Omental fat pad (tissue), 4 donors: Measurements from ENCODE around the gene CYTL1. TPM values are rescaled to one million over a fixed set of nuclear protein-coding genes. Genes with fewer than 3 reads are reported as not detected.
A peak's percentile ranks its signal among the peaks of the same experiment; 100 is the strongest.

Source experiments
- ATAC-seq: fragments of 150-250 bp; one replicate; pipeline ENCODE4 v1.9.1; 2016; ENCODE audit warnings: mild to moderate bottlenecking, moderate library complexity; ENCODE audit not compliant: low FRiP score
- DNase-seq: peaks from one replicate; pipeline ENCODE4 v3.0.0-alpha.2; 2019; ENCODE audit warnings: low spot score
- CTCF ChIP-seq, 3 donors: fragments of 450-650 bp; IDR thresholded peaks; one replicate each; pipeline ENCODE4 v1.5.1; 2016 to 2017; ENCODE audit warnings: antibody characterized with exemption in 3 of 3, mild to moderate bottlenecking in 3 of 3, moderate library complexity in 2 of 3
- total RNA-seq, 4 donors: library from RNA; depleted of rRNA; stranded (reverse); fragments of >200 nt; gene quantifications; one replicate each; pipeline ENCODE4 v1.1.0, GENCODE V29; 2016

Gene CYTL1
- total RNA-seq, 4 donors from 2014 or later: 0.46 to 1.1 (median 1.1) TPM; not detected in 1

GRCh38 chr4:4985844-4986243 lies 33.4 kb downstream of the CYTL1 start:
- ATAC-seq (no peak), DNase-seq (no peak)
- no peak for TF ChIP-seq CTCF (IDR thresholded peaks at IDR 0.05)

- ATAC-seq (no peak), DNase-seq (no peak)
- no peak for TF ChIP-seq CTCF (IDR thresholded peaks at IDR 0.05)
Measured at GRCh38 chr4:4985036-4985435, 34.2 kb downstream of the CYTL1 start.

GRCh38 chr4:4984186-4984585 lies 35.1 kb downstream of the CYTL1 start:
- no peak for ATAC-seq

GRCh38 chr4:4981827-4982226 lies 37.4 kb downstream of the CYTL1 start:
- ATAC-seq (no peak), DNase-seq (no peak)
- no peak for TF ChIP-seq CTCF (IDR thresholded peaks at IDR 0.05)

More at GRCh38 chr4:4984186-4984585, 35.1 kb downstream of the CYTL1 start:
- TF ChIP-seq CTCF (IDR thresholded peaks at IDR 0.05): no peak
- DNase-seq: no peak

GRCh38 chr4:4981427-4981826 lies 37.8 kb downstream of the CYTL1 start:
- DNase-seq: no peak
- ATAC-seq: peak; percentile 84

GRCh38 chr4:4980621-4981230 lies 38.5 kb downstream of the CYTL1 start:
- peak; percentile 38 for ATAC-seq
- TF ChIP-seq CTCF (IDR thresholded peaks at IDR 0.05): no peak

More at GRCh38 chr4:4981427-4981826, 37.8 kb downstream of the CYTL1 start:
- TF ChIP-seq CTCF (IDR thresholded peaks at IDR 0.05): no peak

GRCh38 chr4:4979971-4980370 lies 39.3 kb downstream of the CYTL1 start:
- ATAC-seq: no peak
- DNase-seq: no peak
- no peak for TF ChIP-seq CTCF (IDR thresholded peaks at IDR 0.05)

More at GRCh38 chr4:4980621-4981230, 38.5 kb downstream of the CYTL1 start:
- no peak for DNase-seq
